Nephron (organoid): ENCODE results near the gene AP2A2.
A peak's percentile ranks its signal among the peaks of the same experiment; 100 is the strongest.

Experiments
- H3K27ac Mint-ChIP-seq, 3 experiments: 2 replicates each; pipeline ENCODE4 v1.8.0; 2020; ENCODE audit warnings: mixed read lengths in 3 of 3, mild to moderate bottlenecking in 2 of 3, moderate library complexity in 1 of 3
- H3K27me3 Mint-ChIP-seq: 2 replicates; pipeline ENCODE4 v1.8.0; 2021; ENCODE audit warnings: low read depth, mild to moderate bottlenecking, moderate library complexity, mixed read lengths
- H3K36me3 Mint-ChIP-seq: 2 replicates; pipeline ENCODE4 v1.8.0; 2020; ENCODE audit warnings: low read depth, mixed read lengths
- H3K4me1 Mint-ChIP-seq: 2 replicates; pipeline ENCODE4 v1.8.0; 2020; ENCODE audit warnings: mixed read lengths
- H3K4me3 Mint-ChIP-seq, 3 experiments: 2 replicates each; pipeline ENCODE4 v1.8.0; 2020; ENCODE audit warnings: mild to moderate bottlenecking in 3 of 3, mixed read lengths in 3 of 3, moderate library complexity in 2 of 3
- H3K9me3 Mint-ChIP-seq: 2 replicates; pipeline ENCODE4 v1.8.0; 2020; ENCODE audit warnings: mixed read lengths
- CTCF ChIP-seq, 3 experiments: fragments of 200-600 bp; sonication (generic); IDR thresholded peaks; one replicate each; pipeline ENCODE4 v1.5.0; 2021; ENCODE audit warnings: antibody characterized with exemption in 3 of 3; ENCODE audit not compliant: unreplicated experiment in 3 of 3

AP2A2 gene

GRCh38 chr11:913043-913442 is 12.6 kb upstream of the AP2A2 start:
- Mint-ChIP-seq H3K9me3 (no peaks in the 10 kb centered on the region), H3K4me3 (peak overlapping the region; percentile 50 to 73 (median 54)), H3K4me1 (peaks cover 5% of the 10 kb centered on the region), H3K27ac (no peak overlapping the region), H3K27me3 (no peaks in the 10 kb centered on the region), H3K36me3 (no peaks in the 10 kb centered on the region)
- TF ChIP-seq CTCF (IDR thresholded peaks at IDR 0.05; ENCODE audit: unreplicated experiment in 3 of 3), result no peak

DNA sequence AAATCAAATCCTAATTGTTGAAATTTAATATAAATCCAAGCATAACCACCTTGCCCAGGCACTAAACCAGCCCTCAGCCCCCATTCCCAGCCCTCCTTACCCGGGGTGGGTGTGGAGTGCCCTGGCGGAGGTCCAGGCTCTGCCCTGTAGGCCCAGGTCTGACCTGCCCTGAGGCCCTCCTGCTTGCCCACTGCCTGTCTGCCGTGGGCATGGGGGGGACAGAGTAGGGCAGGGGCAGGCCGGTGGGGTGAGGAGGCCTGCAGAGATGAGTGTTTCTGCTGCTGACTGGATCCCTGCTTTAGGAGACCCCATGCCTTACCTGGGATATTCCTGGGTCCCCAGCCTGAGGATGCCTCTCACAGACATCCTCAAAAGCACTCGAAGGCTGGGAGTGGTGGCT is 11.5 kb upstream of the AP2A2 start:
- H3K27me3 Mint-ChIP-seq, result no peaks in the 10 kb centered on the region
- no peaks in the 10 kb centered on the region for H3K36me3 Mint-ChIP-seq
- H3K4me3 Mint-ChIP-seq, result no peak overlapping the region
- H3K27ac Mint-ChIP-seq, result no peak overlapping the region
- TF ChIP-seq CTCF (IDR thresholded peaks at IDR 0.05; ENCODE audit: unreplicated experiment in 3 of 3), result no peak
- H3K9me3 Mint-ChIP-seq, result no peaks in the 10 kb centered on the region
- H3K4me1 Mint-ChIP-seq, result peaks cover 5% of the 10 kb centered on the region

DNA sequence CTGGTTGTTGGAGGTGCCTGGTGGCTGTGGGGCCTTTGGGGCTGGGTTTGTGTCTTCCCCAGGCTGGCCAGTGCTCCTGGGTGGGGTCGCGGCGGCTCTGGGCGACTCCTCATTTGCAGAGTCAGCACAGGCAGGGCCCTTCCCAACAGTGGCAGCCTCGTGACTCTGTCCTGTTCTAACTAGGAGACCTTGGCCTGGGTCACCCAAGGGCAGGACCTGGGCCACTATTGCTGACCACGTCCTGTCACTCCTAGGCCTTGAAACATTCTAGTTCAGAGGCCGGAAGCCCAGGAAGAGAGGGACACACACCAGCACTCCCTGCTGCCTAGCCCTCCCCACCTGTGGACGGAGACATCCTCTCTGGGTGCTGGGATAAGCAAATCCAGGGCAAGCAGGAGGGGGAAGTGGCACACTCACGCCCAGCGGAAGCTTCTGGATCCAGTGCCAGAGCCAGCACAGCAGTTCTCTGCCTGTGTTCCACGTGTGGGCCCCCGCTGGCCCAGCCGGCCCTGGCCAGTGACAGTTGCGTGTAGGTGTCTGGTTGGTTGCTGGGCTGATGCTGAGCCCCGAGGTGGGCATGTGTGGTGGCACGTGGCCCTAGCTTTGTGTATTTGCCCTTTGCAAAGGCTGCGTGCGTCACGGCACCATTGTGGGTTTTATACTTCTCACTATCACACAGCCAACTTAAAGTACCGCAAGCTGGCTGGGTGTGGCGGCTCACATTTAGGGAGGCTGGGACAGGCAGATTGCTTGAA is 10.7 kb upstream of the AP2A2 start:
- Mint-ChIP-seq H3K4me1 (peaks cover 5% of the 10 kb centered on the region), H3K36me3 (no peaks in the 10 kb centered on the region), H3K27ac (no peak overlapping the region), H3K4me3 (no peak overlapping the region), H3K27me3 (no peaks in the 10 kb centered on the region), H3K9me3 (no peaks in the 10 kb centered on the region)
- no peak for TF ChIP-seq CTCF (IDR thresholded peaks at IDR 0.05; ENCODE audit: unreplicated experiment in 3 of 3)

- no peak overlapping the region for H3K27ac Mint-ChIP-seq
- no peaks in the 10 kb centered on the region for H3K36me3 Mint-ChIP-seq
- peaks cover 4% of the 10 kb centered on the region for H3K4me1 Mint-ChIP-seq
- no peak overlapping the region for H3K4me3 Mint-ChIP-seq
- TF ChIP-seq CTCF (IDR thresholded peaks at IDR 0.05; ENCODE audit: unreplicated experiment in 3 of 3), result no peak
- no peaks in the 10 kb centered on the region for H3K27me3 Mint-ChIP-seq
- no peaks in the 10 kb centered on the region for H3K9me3 Mint-ChIP-seq
These were observed 8.2 kb upstream of the AP2A2 start for GRCh38 chr11:917426-917825.

GRCh38 chr11:921921-922678 is 3.6 kb upstream of the AP2A2 start:
- Mint-ChIP-seq H3K4me1 (peaks cover 13% of the 10 kb centered on the region), H3K27me3 (peaks cover 3% of the 10 kb centered on the region), H3K4me3 (peak overlapping the region in 2 of 3 experiments; percentile 33 to 36), H3K36me3 (no peaks in the 10 kb centered on the region), H3K27ac (peak overlapping the region in 2 of 3 experiments; percentile 33 to 39), H3K9me3 (no peaks in the 10 kb centered on the region)
- no peak for TF ChIP-seq CTCF (IDR thresholded peaks at IDR 0.05; ENCODE audit: unreplicated experiment in 3 of 3)
